Hypothalamus (tissue), 51 donors: Measurements from ENCODE around the gene ARID4B.

ENCODE experiments used
- DNase-seq, 51 donors: peaks; one replicate each; lab custom pipeline; 2025; lab: John Stamatoyannopoulos, UW

Gene ARID4B

DNA sequence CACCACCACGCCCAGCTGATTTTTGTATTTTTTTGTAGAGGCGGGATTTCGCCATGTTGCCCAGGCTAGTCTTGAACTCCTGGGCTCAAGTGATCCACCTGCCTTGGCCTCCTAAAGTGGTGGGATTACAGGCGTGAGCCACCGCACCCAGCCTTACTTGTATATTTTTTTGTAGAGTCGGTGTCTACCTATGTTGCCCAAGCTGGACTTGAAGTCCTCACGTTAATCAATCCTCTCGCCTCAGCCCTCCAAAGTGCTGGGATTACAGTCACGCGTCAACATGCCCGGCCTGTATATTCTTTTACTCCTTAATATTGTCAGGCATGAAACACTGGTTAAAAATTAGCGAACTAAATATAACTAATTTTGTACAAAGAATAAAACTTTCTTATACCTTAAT, 193.8 kb downstream of the ARID4B start:
- no peak for DNase-seq

DNA sequence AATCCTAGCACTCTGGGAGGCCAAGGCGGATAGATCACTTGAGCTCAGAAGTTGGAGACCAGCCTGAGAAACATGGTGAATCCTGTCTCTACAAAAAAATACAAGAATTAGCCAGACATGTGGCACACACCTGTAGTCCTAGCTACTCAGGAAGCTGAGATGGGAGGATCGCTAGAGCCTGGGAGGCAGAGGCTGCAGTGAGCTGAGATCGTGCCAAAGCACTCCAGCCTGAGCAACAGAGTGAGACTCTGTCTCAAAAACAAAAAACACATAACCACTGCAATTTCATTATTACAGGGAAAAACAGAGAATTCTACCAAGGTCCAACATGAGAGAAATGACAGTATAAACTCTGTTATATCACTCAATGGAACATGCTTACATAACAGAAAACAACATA, 194.9 kb downstream of the ARID4B start:
- DNase-seq: no peak

DNA sequence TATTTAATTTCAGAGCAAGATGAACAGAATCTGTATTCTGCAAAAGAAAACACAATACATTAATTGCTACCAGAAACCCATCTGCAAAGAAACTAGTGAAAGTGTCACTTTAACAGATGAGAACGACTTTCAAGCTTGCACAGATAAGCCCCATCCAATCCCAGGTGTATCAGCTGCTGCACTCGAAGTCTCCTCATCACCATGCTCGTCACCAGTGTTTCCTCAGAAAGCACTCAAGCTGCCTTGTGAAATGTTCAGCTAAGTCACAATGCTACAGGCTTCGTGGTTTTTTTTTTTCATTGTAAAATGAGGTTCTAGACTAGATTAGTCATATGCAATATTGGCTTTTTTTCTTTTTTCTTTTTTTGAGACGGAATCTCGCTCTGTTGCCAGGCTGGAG, 196.0 kb downstream of the ARID4B start:
- no peak for DNase-seq

DNA sequence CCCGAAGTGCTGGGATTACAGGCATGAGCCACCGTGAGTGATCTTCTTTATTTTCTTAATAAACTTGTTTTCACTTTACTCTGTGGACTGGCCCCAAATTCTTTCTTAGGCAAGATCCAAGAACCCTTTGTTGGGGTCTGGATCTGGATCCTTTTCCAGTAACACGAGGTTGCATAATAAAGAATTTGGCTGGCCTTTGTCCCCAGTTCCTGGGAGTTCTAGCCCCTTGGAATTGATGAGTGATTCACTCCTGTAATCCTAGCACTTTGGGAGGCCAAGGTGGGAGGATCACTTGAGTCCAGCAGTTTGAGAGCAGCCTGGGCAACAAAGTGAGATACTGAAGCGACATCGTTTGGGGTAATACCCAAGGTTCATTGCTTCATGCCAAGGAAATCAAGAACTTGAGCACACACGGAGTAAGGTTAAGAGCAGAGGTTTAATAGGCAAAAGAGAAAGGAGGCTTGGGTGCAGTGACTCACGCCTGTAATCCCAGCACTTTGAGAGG, 197.2 kb downstream of the ARID4B start:
- DNase-seq: no peak

DNA sequence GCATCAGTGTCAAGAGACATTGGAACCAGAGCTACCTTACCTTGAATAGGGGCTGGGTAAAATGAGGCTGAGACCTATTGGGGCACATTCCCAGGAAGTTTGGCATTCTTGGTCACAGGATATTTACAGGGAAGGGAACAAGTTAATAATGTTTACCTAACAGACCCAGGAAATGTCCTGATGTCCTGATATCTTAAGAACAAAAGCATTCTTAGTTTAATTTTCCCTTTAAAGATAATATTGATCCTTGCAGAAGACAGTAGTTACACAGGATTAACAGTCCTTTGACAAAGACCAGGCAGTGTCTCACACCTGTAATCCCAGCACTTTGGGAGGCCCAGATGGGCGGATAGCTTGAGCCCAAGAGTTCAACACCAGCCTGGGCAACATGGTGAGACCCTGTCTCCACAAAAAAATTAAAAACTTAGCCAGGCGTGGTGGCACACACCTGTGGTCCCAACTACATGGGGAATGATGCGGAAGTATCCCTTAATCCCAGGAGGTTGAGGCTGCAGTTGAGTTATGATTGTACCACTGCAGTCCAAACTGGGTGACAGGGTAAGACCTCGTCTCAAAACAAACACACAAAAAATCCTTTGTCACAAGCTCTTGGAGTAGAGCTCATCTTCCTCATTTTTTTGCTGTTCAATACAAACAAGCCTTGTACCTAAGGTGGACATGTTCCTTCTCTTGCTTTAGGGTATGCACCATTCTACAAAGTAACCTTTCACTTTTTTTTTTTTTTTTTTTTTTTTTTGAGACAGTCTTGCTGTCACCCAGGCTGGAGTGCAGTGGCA, 198.0 kb downstream of the ARID4B start:
- no peak for DNase-seq

DNA sequence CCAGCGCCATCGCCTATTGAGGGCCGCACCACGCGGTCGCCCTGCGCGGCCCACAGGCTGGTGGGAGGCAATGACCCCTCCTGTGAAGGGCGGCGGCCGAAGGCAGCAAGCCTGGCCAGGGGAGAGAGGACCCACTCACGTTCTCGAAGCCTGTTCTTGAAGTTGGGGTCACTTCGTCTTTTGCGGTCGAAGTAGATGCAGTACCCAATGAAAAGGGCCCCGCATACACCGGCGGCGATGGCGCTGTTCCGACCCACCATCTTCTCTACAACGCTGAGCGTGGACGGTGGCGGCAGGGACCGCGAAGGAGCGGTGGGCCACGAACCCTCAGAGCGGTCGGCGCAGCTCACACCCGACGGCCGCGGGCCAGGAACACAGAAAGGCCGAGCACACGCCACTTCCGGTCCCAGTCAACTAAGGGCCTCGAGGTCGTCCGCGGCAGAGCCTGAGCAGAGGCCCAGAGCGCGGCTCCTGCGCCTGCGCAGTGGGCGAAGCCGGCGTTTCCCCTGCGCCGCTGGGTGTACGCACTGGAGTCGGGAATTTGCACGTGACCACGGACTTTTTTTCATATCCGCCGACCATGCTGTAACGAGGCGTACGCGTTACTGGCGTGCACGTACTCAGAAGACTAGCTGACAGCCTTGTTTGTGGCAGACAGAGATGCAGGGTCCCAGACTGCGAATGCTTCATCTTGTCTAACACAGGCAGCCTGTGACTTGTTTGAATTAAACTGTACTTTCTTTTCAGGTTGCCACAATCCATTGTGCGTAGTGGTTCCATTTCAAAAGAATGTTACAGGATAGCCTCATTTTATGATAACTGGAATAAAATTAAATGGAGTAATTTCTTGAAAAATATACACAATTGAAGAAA, 199.3 kb downstream of the ARID4B start, which contains the start of gene TOMM20:
Gene TOMM20 (minus strand): TSS at position 382 of the 873 bp plus-strand sequence. CDS start 122 bp downstream, at position 260.
- peak; percentile 49 to 96 (median 92) for DNase-seq

DNA sequence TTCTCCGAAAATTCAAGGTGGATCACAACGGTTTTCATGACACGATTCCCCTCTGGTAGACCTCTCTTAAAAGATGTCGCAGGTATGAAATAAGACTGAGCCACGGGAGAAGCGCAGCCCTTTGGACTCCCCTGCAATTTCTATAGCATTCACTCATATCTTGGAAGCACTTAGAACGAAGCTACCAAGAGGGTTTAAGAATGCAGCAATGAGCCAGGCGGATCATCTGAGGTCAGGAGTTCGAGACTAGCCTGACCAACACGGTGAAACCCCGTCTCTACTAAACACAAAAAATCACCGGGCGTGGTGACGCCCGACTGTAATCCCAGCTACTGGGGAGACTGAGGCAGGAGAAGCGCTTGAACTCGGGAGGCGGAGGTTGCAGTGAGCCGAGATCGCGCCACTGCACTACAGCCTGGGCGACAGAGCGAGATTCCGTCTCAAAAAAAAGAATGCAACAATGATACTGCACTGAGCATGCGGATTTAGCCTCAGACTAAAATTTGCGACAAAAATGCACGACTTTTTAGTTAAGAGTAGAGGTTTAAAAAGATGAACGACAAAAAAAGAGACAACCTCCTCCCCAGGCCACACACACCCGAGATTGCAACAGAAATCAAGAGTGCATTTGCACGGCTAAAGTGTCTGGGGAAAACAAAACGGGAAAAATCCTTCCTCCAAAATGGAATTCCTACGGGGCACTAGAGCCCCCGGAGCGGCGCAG, 200.1 kb downstream of the ARID4B start:
- DNase-seq: no peak

DNA sequence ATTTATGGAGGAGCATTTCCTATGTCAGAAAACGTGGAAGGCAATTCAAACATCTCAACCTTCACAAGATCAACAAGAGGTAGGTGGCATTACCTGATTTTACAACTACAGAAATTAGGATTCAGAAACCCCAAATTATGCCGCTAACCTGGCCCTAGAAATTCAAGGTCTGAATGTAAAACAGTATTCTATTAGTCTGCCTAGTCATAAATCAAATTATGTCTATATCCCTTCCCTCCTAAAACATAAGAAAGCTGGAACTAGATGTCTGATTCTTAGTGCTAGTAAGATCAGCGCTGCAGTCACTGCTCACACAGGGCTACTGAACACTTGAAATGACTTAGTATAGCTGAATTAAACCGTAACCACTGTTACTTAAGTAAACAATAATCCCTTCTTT, 200.8 kb downstream of the ARID4B start:
- no peak for DNase-seq

DNA sequence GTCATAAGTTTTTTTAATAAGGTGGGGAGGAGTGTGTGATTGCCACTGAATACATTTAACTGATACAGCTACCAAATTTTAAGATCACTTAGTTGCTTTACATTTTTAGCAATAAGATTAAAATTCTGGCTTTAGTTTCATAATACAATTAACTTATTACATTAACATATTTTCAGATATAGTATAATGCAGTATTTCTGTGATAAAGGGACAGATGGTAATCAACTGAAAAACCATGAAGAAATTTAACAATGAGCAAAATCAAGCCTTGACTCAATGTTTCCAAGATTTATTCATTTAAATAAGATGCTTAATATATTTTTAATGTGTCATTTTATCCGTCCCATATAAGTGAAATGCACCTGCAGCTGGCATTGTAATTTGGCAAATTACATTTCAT, 203.3 kb downstream of the ARID4B start:
- DNase-seq: no peak

DNA sequence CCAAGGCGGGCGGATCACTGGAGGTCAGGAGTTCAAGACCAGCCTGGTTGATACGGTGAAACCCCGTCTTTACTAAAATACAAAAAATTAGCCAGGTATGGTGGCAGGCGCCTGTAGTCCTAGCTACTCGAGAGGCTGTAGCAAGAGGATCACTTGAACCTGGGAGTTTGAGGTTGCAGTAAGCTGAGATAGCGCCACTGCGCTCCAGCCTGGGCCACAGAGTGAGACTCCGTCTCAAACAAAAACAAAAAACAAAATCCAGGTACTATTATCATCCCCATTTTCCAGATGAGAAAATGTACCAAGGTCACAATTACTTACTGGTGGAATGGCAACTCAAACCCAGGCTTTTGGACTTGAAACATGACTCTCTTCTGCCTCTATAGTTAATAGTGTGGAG, 203.9 kb downstream of the ARID4B start:
- DNase-seq: no peak

DNA sequence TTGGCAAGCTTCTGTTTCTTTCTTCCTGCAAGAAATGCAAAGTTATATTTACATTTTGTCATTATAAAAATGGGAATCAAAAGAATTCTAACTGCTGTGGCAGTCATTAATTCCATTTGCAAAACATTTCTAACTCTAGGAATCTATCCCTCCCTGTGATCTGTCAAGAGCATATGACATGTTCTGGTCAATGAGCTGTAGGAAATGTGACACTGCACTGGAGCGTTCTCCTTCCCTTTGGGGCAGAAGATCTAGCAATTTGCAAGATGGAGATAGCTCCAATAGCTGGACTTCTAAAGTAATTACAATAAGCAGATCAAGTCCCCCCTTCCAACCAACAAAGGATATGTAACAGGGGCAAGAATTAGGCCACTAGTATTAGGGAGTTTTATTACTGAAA, 205.6 kb downstream of the ARID4B start:
- DNase-seq: no peak
